IgD-negative memory B cell (primary cell): Measurements from ENCODE around the gene IL9. TPM values are rescaled to one million over a fixed set of nuclear protein-coding genes. Genes with fewer than 3 reads are reported as not detected.

Source experiments
- H3K27ac Mint-ChIP-seq, 3 donors: one replicate each; pipeline ENCODE4 v1.8.0; 2020 to 2022; ENCODE audit warnings: mild to moderate bottlenecking in 3 of 3, mixed read lengths in 3 of 3, moderate library complexity in 1 of 3
- H3K27me3 Mint-ChIP-seq: one replicate; pipeline ENCODE4 v1.8.0; 2021; ENCODE audit warnings: mixed read lengths
- H3K36me3 Mint-ChIP-seq: one replicate; pipeline ENCODE4 v1.8.0; 2020; ENCODE audit warnings: mild to moderate bottlenecking, mixed read lengths
- H3K4me1 Mint-ChIP-seq, 3 donors: one replicate each; pipeline ENCODE4 v1.8.0; 2020 to 2022; ENCODE audit warnings: mixed read lengths in 3 of 3, mild to moderate bottlenecking in 1 of 3
- H3K4me3 Mint-ChIP-seq, 4 donors: one replicate each; pipeline ENCODE4 v1.8.0; 2020 to 2022; ENCODE audit warnings: mild to moderate bottlenecking in 4 of 4, mixed read lengths in 4 of 4, moderate library complexity in 3 of 4
- H3K9me3 Mint-ChIP-seq, 3 donors: one replicate each; pipeline ENCODE4 v1.8.0; 2020 to 2021; ENCODE audit warnings: mixed read lengths in 3 of 3, mild to moderate bottlenecking in 1 of 3
- polyA plus RNA-seq: library from polyadenylated mRNA; unstranded; fragments of 300-500 nt; fragmentation: Illumina TruSeq; gene quantifications from one replicate; pipeline ENCODE4 v1.2.3, GENCODE V29; 2021

Gene IL9
- polyA plus RNA-seq, 1 donor from 2014 or later = not detected

DNA sequence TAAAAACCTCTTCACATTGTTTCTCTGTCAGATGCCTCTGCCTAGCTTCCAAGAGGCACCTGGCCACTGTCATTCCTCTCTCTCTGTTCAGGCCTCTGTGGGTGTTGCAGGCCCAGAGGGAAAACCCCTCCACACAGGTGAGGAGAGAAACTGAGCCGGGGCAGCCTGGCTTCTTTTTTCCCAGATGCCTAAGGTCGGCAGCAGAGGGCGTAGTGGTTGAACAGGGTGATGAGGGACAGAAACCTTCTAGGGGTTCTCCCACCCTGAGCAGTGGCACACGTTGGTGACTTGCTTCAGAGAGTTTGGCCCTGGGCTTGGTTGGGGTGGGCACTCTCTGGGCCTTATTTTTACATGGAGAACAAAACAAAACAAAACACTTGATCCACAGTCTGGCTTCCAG is 12.2 kb downstream of the IL9 start:
- peaks cover 0 to 2% (median 0%) of the 10 kb centered on the region in 3 donors for H3K9me3 Mint-ChIP-seq
- no peak overlapping the region for H3K4me3 Mint-ChIP-seq
- H3K36me3 Mint-ChIP-seq = no peaks in the 10 kb centered on the region
- no peak overlapping the region for H3K27ac Mint-ChIP-seq
- peaks cover 0 to 3% (median 0%) of the 10 kb centered on the region in 3 donors for H3K4me1 Mint-ChIP-seq
- peaks cover 16% of the 10 kb centered on the region for H3K27me3 Mint-ChIP-seq

DNA sequence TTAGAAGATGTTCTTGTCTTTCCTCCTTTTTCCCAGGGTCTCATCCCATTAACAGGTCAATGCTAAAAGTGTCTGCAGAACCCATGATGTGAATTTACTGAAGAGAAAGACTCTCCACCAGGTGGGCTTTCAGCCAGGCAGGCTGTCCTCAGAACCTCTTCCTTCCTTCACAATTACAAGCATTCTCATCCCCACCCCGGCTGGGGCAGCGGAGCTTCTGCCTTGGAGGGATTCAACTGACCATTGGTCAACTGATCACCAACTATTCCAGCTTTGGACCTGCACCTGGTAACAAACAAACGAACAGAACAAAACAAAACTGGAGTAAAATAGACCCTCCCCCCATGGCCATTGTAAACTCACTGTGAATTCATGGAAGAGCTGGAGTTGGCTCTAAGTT is 12.6 kb downstream of the IL9 start:
- peaks cover 0 to 3% (median 0%) of the 10 kb centered on the region in 3 donors for H3K4me1 Mint-ChIP-seq
- H3K9me3 Mint-ChIP-seq = peaks cover 0 to 2% (median 0%) of the 10 kb centered on the region in 3 donors
- H3K27ac Mint-ChIP-seq = no peak overlapping the region
- peaks cover 16% of the 10 kb centered on the region for H3K27me3 Mint-ChIP-seq
- H3K36me3 Mint-ChIP-seq = no peaks in the 10 kb centered on the region
- no peak overlapping the region for H3K4me3 Mint-ChIP-seq

DNA sequence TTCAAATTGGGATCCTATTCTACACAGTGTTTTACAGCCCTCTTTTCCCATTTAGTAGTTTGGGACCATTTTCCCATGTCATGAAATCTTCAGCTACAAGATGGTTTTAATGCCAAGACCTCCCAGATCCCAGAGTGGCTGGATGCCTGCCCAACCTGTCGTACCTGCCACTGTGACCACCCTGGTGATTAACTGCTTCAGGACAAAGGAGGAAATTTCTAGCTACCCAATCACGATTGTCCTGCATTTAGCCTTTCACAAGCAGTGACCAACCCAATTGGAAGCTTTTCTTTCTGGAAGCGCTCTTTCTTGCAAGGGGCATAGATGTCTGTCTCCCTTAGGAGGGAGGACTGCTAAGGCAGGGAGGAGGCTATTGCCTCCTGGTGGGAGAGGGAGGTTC is 13.8 kb downstream of the IL9 start:
- Mint-ChIP-seq H3K27me3 (peaks cover 18% of the 10 kb centered on the region), H3K4me3 (no peak overlapping the region), H3K9me3 (peaks cover 0 to 2% (median 0%) of the 10 kb centered on the region in 3 donors), H3K4me1 (no peaks in the 10 kb centered on the region), H3K27ac (no peak overlapping the region), H3K36me3 (no peaks in the 10 kb centered on the region)

GRCh38 chr5:135881244-135881643 is 14.4 kb downstream of the IL9 start:
- no peak overlapping the region for H3K4me3 Mint-ChIP-seq
- no peaks in the 10 kb centered on the region for H3K4me1 Mint-ChIP-seq
- no peak overlapping the region for H3K27ac Mint-ChIP-seq
- peaks cover 0 to 2% (median 0%) of the 10 kb centered on the region in 3 donors for H3K9me3 Mint-ChIP-seq
- no peaks in the 10 kb centered on the region for H3K36me3 Mint-ChIP-seq
- peaks cover 16% of the 10 kb centered on the region for H3K27me3 Mint-ChIP-seq

GRCh38 chr5:135880801-135881200 is 14.8 kb downstream of the IL9 start:
- no peak overlapping the region for H3K4me3 Mint-ChIP-seq
- H3K36me3 Mint-ChIP-seq = no peaks in the 10 kb centered on the region
- peaks cover 0 to 2% (median 0%) of the 10 kb centered on the region in 3 donors for H3K9me3 Mint-ChIP-seq
- no peak overlapping the region for H3K27ac Mint-ChIP-seq
- H3K27me3 Mint-ChIP-seq = peaks cover 16% of the 10 kb centered on the region
- H3K4me1 Mint-ChIP-seq = no peaks in the 10 kb centered on the region

- H3K4me3 Mint-ChIP-seq = no peak overlapping the region
- H3K4me1 Mint-ChIP-seq = no peaks in the 10 kb centered on the region
- H3K27me3 Mint-ChIP-seq = peaks cover 16% of the 10 kb centered on the region
- H3K9me3 Mint-ChIP-seq = peaks cover 0 to 2% (median 0%) of the 10 kb centered on the region in 3 donors
- H3K27ac Mint-ChIP-seq = no peak overlapping the region
- H3K36me3 Mint-ChIP-seq = no peaks in the 10 kb centered on the region
Measured at GRCh38 chr5:135880278-135880677, 15.4 kb downstream of the IL9 start.

GRCh38 chr5:135879591-135879990 is 16.1 kb downstream of the IL9 start:
- Mint-ChIP-seq H3K27ac (no peak overlapping the region), H3K36me3 (no peaks in the 10 kb centered on the region), H3K4me3 (no peak overlapping the region), H3K27me3 (peaks cover 16% of the 10 kb centered on the region), H3K4me1 (no peaks in the 10 kb centered on the region), H3K9me3 (peaks cover 0 to 2% (median 0%) of the 10 kb centered on the region in 3 donors)

GRCh38 chr5:135878156-135878620 is 17.5 kb downstream of the IL9 start:
- Mint-ChIP-seq H3K4me1 (no peaks in the 10 kb centered on the region), H3K9me3 (peaks cover 0 to 2% (median 0%) of the 10 kb centered on the region in 3 donors), H3K27me3 (peaks cover 10% of the 10 kb centered on the region), H3K27ac (no peak overlapping the region), H3K4me3 (no peak overlapping the region), H3K36me3 (no peaks in the 10 kb centered on the region)

DNA sequence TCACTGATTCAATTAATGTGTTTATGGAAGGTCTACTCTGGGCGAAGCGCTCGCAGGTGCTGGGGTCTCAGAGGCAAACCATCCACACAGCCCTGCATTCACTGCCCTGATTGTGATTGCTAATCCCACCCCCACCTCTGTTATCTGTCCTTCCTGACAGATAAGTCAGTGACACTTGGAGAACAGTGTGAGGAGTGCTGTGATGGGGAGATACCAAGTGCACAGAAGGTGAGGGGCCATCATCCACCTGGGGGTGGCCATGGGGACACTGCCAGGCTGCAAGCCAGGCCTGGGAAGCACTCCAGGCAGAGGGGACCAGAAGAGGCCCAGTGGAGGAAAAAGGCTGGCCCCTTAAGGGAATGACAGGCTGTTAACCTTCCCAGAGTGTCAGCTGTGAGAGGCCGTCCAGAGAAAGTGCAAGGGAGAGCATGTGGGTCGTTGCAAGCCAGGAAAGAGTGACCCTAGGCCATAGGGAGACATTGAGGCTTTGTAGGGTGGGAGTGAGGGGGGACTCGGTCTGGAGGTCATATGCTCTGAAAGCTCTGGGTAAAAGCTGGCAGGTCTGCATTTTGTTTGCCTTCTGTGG is 18.0 kb downstream of the IL9 start:
- peaks cover 10% of the 10 kb centered on the region for H3K27me3 Mint-ChIP-seq
- no peaks in the 10 kb centered on the region for H3K4me1 Mint-ChIP-seq
- H3K36me3 Mint-ChIP-seq = no peaks in the 10 kb centered on the region
- no peak overlapping the region for H3K27ac Mint-ChIP-seq
- H3K4me3 Mint-ChIP-seq = no peak overlapping the region
- peaks cover 0 to 2% (median 0%) of the 10 kb centered on the region in 3 donors for H3K9me3 Mint-ChIP-seq

DNA sequence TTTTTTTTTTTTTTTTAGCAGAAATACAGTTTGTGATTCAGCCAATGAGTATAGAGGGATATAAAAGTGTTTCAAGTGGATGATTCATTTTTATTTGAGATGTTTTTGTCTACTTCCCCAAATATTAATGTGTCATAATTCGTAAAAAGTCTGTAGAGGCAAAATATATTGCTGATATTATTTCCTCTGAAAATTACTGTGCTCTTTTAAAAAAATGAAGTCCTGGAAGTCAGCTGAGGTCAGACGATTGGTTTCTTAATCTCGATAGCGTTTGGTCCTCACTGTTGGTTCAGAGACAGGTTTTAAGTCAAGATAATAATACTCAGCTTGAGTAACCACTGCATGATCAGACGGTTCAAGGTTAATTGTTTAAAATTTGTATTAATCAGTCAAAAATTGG is 19.5 kb downstream of the IL9 start:
- Mint-ChIP-seq H3K27me3 (peaks cover 13% of the 10 kb centered on the region), H3K36me3 (no peaks in the 10 kb centered on the region), H3K4me3 (no peak overlapping the region), H3K9me3 (peaks cover 0 to 2% (median 0%) of the 10 kb centered on the region in 3 donors), H3K27ac (no peak overlapping the region), H3K4me1 (no peaks in the 10 kb centered on the region)

- Mint-ChIP-seq H3K27ac (no peak overlapping the region), H3K4me3 (no peak overlapping the region), H3K36me3 (no peaks in the 10 kb centered on the region), H3K27me3 (peaks cover 8% of the 10 kb centered on the region), H3K4me1 (no peaks in the 10 kb centered on the region), H3K9me3 (no peaks in the 10 kb centered on the region)
Measured at GRCh38 chr5:135875567-135875966, 20.1 kb downstream of the IL9 start.

DNA sequence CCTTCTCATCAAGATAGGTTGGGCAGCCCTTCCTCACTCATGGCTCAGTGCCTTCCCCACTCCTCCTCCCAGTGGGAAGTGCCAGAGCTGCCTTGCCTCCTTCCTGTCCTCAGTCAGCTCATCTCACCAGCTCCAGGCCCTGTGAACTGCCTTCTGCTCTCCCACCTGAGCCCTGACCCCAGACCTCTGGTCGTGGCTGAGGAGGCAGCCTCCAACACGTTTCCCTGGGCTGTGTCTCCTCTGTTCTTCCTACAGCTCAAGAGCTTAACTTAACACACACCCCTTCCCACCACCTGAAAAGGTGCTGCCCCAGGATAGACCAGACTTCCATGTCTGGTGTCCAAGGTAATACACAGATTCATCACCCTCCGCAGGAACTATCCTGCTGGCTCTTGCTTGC is 21.2 kb downstream of the IL9 start:
- H3K4me1 Mint-ChIP-seq = no peaks in the 10 kb centered on the region
- no peaks in the 10 kb centered on the region for H3K9me3 Mint-ChIP-seq
- H3K27me3 Mint-ChIP-seq = peaks cover 5% of the 10 kb centered on the region
- no peak overlapping the region for H3K27ac Mint-ChIP-seq
- H3K4me3 Mint-ChIP-seq = no peak overlapping the region
- H3K36me3 Mint-ChIP-seq = no peaks in the 10 kb centered on the region

GRCh38 chr5:135873831-135874230 is 21.8 kb downstream of the IL9 start:
- Mint-ChIP-seq H3K4me1 (no peaks in the 10 kb centered on the region), H3K27ac (no peak overlapping the region), H3K4me3 (no peak overlapping the region), H3K27me3 (peaks cover 5% of the 10 kb centered on the region), H3K9me3 (no peaks in the 10 kb centered on the region), H3K36me3 (no peaks in the 10 kb centered on the region)

GRCh38 chr5:135871268-135871915 is 24.2 kb downstream of the IL9 start:
- H3K27ac Mint-ChIP-seq = no peak overlapping the region

GRCh38 chr5:135869935-135870334 is 25.7 kb downstream of the IL9 start:
- H3K4me1 Mint-ChIP-seq = no peaks in the 10 kb centered on the region
- H3K27me3 Mint-ChIP-seq = peaks cover 3% of the 10 kb centered on the region
- no peak overlapping the region for H3K4me3 Mint-ChIP-seq
- H3K27ac Mint-ChIP-seq = no peak overlapping the region
- no peaks in the 10 kb centered on the region for H3K9me3 Mint-ChIP-seq
- no peaks in the 10 kb centered on the region for H3K36me3 Mint-ChIP-seq

More at GRCh38 chr5:135871268-135871915, 24.2 kb downstream of the IL9 start:
- Mint-ChIP-seq H3K9me3 (no peaks in the 10 kb centered on the region), H3K4me1 (no peaks in the 10 kb centered on the region), H3K4me3 (no peak overlapping the region), H3K27me3 (peaks cover 3% of the 10 kb centered on the region), H3K36me3 (no peaks in the 10 kb centered on the region)

GRCh38 chr5:135869276-135869675 is 26.4 kb downstream of the IL9 start:
- H3K27ac Mint-ChIP-seq = no peak overlapping the region
- H3K36me3 Mint-ChIP-seq = no peaks in the 10 kb centered on the region
- no peaks in the 10 kb centered on the region for H3K9me3 Mint-ChIP-seq
- H3K27me3 Mint-ChIP-seq = peaks cover 3% of the 10 kb centered on the region
- H3K4me3 Mint-ChIP-seq = no peak overlapping the region
- H3K4me1 Mint-ChIP-seq = no peaks in the 10 kb centered on the region
